Vagina (tissue), 2 donors: ENCODE data around the gene CHAF1A. TPM values are rescaled to one million over a fixed set of nuclear protein-coding genes. Genes with fewer than 3 reads are reported as not detected.

ENCODE experiments used
- DNase-seq, 2 donors: peaks; one replicate each; pipeline ENCODE4 v3.0.0-alpha.2; 2017; ENCODE audit errors: extremely low spot score in 2 of 2
- H3K27ac ChIP-seq: fragments of 200-600 bp; sonication (generic); one replicate; pipeline ENCODE4 v1.5.1; 2019
- H3K27me3 ChIP-seq: fragments of 200-600 bp; sonication (generic); one replicate; pipeline ENCODE4 v1.5.1; 2019
- H3K36me3 ChIP-seq, 2 donors: fragments of 200-600 bp; sonication (generic); one replicate each; pipeline ENCODE4 v1.5.1; 2017 to 2019
- H3K4me1 ChIP-seq: fragments of 200-600 bp; sonication (generic); one replicate; pipeline ENCODE4 v1.5.1; 2019
- H3K4me3 ChIP-seq, 2 donors: fragments of 200-600 bp; sonication (generic); 1 replicate in 1 of 2; 2 replicates in 1 of 2; pipeline ENCODE4 v1.5.1; 2016 to 2019
- H3K9me3 ChIP-seq: fragments of 200-600 bp; sonication (generic); one replicate; pipeline ENCODE4 v1.5.1; 2019
- POLR2A ChIP-seq, 2 donors: fragments of 450-650 bp; IDR thresholded peaks; one replicate each; pipeline ENCODE4 v1.6.1; 2017; ENCODE audit warnings: antibody characterized with exemption in 2 of 2, mild to moderate bottlenecking in 2 of 2, moderate library complexity in 2 of 2
- POLR2AphosphoS5 ChIP-seq, 2 donors: sonication (generic); formaldehyde crosslinking; IDR thresholded peaks; one replicate each; pipeline ENCODE4 v1.9.0; 2017; ENCODE audit warnings: antibody characterized with exemption in 2 of 2, mild to moderate bottlenecking in 2 of 2, low read depth in 1 of 2; ENCODE audit not compliant: insufficient read depth in 1 of 2
- intact Hi-C: fragments of 100-400 bp; cut with DNase I; formaldehyde crosslinking; loops from one replicate; pipeline ENCODE4 v1.15.1; 2023
- total RNA-seq: library from RNA; depleted of rRNA; stranded (reverse); fragments of >200 nt; gene quantifications from one replicate; pipeline ENCODE4 v1.2.3, GENCODE V29; 2016
- TF ChIP-seq, protein P1 (sequence below), 3 experiments: fragments of 450-650 bp in 2 of 3; fragments of 200-600 bp in 1 of 3; sonication (generic) in 1 of 3; IDR thresholded peaks; one replicate each; pipeline ENCODE4 v1.5.1; 2017 to 2019; ENCODE audit warnings: antibody characterized with exemption in 3 of 3, mild to moderate bottlenecking in 2 of 3, moderate library complexity in 2 of 3

The CHAF1A gene
- total RNA-seq, 1 donor from 2014 or later = 21.4 TPM

DNA sequence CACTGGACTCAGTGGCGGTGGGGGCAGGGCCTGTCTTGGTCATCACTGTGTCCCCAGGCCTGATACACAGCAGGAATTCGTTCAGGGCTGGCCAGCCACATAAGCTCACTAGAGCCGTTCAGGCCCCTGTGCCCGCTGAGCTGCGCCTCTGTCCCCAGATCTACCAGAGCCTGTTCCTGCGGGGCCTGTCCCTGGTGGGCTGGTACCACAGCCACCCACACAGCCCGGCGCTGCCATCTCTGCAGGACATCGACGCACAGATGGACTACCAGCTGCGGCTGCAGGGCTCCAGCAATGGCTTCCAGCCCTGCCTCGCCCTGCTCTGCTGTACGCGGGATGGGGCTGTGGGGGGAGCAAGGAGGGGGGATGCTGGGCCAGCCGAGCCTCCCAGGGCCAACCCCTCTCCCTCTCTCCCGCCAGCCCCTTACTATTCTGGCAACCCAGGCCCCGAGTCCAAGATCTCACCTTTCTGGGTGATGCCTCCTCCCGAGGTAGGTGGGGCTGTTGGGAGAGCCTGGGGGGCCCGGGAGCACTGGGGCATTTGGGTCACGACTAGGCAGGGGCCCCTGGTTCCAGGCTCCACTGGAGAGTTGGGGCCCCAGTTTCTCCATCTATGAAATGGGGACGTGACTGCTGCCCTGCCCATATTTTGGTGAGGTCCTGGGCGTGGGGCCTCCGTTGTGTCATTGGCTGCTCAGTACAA, 45.2 kb upstream of the CHAF1A start:
- TF ChIP-seq, protein P1, sequence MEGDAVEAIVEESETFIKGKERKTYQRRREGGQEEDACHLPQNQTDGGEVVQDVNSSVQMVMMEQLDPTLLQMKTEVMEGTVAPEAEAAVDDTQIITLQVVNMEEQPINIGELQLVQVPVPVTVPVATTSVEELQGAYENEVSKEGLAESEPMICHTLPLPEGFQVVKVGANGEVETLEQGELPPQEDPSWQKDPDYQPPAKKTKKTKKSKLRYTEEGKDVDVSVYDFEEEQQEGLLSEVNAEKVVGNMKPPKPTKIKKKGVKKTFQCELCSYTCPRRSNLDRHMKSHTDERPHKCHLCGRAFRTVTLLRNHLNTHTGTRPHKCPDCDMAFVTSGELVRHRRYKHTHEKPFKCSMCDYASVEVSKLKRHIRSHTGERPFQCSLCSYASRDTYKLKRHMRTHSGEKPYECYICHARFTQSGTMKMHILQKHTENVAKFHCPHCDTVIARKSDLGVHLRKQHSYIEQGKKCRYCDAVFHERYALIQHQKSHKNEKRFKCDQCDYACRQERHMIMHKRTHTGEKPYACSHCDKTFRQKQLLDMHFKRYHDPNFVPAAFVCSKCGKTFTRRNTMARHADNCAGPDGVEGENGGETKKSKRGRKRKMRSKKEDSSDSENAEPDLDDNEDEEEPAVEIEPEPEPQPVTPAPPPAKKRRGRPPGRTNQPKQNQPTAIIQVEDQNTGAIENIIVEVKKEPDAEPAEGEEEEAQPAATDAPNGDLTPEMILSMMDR (IDR thresholded peaks at IDR 0.05) = no peak
- TF ChIP-seq POLR2AphosphoS5 (IDR thresholded peaks at IDR 0.05; ENCODE audit: insufficient read depth in 1 of 2, low read depth in 1 of 2) (no peak), POLR2A (IDR thresholded peaks at IDR 0.05) (no peak)
- Histone ChIP-seq H3K27me3 (no peaks in the 10 kb centered on the region), H3K4me3 (no peak overlapping the region), H3K36me3 (peaks cover 0 to 29% of the 10 kb centered on the region in 2 donors), H3K27ac (no peak overlapping the region), H3K4me1 (no peaks in the 10 kb centered on the region), H3K9me3 (no peaks in the 10 kb centered on the region)
- no peak for DNase-seq
- intact Hi-C loops = no loop called here

DNA sequence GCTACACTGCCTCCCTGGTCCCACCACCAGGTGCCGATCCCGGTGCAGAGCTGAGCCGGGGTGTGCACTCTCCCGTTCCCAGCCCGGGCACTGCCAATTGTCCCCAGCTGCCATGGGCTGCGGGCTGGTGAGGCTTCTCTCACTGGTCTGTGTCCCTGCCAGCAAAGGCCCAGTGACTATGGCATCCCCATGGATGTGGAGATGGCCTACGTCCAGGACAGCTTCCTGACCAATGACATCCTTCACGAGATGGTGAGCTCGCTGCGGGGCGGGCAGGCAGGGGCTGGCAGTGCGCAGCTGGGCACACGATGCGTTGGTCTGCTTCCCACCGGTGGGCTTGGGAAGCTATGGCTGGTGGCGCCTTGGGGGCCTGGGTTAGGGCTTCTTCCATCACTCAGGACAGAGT, 44.5 kb upstream of the CHAF1A start:
- H3K36me3 ChIP-seq = peaks cover 0 to 34% of the 10 kb centered on the region in 2 donors
- intact Hi-C loops = no loop called here
- DNase-seq = no peak
- H3K4me1 ChIP-seq = no peaks in the 10 kb centered on the region
- H3K27me3 ChIP-seq = no peaks in the 10 kb centered on the region
- H3K9me3 ChIP-seq = no peaks in the 10 kb centered on the region
- TF ChIP-seq POLR2AphosphoS5 (IDR thresholded peaks at IDR 0.05; ENCODE audit: insufficient read depth in 1 of 2, low read depth in 1 of 2) (no peak), POLR2A (IDR thresholded peaks at IDR 0.05) (no peak)
- TF ChIP-seq, protein P1 (IDR thresholded peaks at IDR 0.05) = no peak
- H3K27ac ChIP-seq = no peak overlapping the region
- no peak overlapping the region for H3K4me3 ChIP-seq

DNA sequence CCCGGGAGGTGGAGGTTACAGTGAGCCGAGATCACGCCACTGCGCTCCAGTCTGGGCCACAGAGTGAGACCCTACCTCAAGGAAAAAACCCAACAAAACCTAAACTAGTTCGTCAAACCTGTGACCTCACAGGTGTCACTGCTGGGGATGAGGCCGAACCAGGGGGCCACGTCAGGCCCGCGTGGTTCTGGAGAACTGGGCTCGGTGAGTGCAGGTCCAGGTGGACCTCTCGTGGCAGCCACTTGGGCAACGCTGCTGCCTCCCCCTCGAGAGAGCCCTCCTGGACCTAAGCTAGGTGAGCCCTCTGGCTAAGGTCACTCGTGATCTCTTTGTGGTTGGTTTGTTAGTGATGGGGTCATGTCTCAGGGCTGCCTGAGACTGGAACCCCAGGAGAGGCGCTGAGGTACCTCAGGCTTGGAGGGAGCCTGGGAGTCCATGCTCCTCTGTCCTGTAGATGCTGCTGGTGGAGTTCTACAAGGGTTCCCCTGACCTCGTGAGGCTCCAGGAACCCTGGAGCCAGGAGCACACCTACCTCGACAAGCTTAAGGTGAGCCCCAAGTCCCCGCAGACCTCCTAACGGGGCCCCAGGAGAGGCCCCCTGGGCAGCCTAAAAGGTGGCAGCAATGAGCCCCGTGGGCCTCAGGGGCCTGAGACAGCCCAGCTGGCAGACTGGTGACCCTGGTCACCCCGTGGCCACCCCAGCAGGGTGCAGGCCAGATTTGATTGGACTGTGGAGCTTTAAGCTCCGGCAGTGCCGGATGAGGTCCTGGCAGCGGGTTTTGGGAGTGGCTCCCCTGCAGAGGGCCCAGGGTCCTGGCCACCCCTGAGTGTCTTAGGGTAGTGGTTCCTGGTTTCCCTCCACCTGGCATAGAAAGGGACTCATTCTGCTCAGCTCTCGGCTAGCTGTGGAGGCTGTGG, 43.5 kb upstream of the CHAF1A start:
- Histone ChIP-seq H3K36me3 (peaks cover 0 to 44% of the 10 kb centered on the region in 2 donors), H3K27ac (no peak overlapping the region)

DNA sequence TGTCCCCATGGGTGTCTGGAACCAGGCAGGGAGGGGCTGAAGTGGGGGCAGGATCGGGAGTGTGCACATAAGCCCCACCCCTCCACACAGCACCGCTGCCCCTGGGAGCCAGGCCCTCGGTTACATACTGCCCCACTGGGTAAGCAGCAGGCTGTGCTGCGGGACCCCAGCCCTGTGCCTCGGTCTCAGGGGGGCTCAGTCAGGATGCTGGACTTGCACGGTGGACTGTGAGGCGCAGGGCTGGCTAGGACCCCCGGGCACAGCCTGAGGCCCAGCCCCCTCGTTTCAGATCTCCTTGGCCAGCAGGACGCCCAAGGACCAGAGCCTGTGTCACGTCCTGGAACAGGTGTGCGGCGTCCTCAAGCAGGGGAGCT, 42.8 kb upstream of the CHAF1A start:
- DNase-seq = no peak

More for the DNA sequence above, 43.5 kb upstream of the CHAF1A start:
- H3K4me3 ChIP-seq = no peak overlapping the region
- H3K27me3 ChIP-seq = no peaks in the 10 kb centered on the region
- H3K9me3 ChIP-seq = no peaks in the 10 kb centered on the region
- no peak for DNase-seq
- intact Hi-C loops = no loop called here
- TF ChIP-seq POLR2A (IDR thresholded peaks at IDR 0.05) (no peak), POLR2AphosphoS5 (IDR thresholded peaks at IDR 0.05; ENCODE audit: insufficient read depth in 1 of 2, low read depth in 1 of 2) (no peak)
- TF ChIP-seq, protein P1 (IDR thresholded peaks at IDR 0.05) = no peak
- H3K4me1 ChIP-seq = no peaks in the 10 kb centered on the region

More for the DNA sequence above, 42.8 kb upstream of the CHAF1A start:
- Histone ChIP-seq H3K4me3 (no peak overlapping the region), H3K36me3 (peaks cover 0 to 48% of the 10 kb centered on the region in 2 donors), H3K27me3 (no peaks in the 10 kb centered on the region), H3K4me1 (no peaks in the 10 kb centered on the region), H3K9me3 (no peaks in the 10 kb centered on the region), H3K27ac (no peak overlapping the region)
- intact Hi-C loops = no loop called here
- TF ChIP-seq POLR2AphosphoS5 (IDR thresholded peaks at IDR 0.05; ENCODE audit: insufficient read depth in 1 of 2, low read depth in 1 of 2) = peak in 1 of 2 donors; percentile 17
- TF ChIP-seq, protein P1 (IDR thresholded peaks at IDR 0.05) = no peak
